Stimulated activated CD4-positive, alpha-beta T cell treated with anti-CD3 and anti-CD28 coated beads, Interleukin-1b, Interleukin-23, amount 100 ng/mL, for 24 hours (primary cell): ENCODE data around the gene FMN1.
"Not testable (repeated sequence)": the region's sequence is repeated elsewhere in the genome, so short reads cannot be mapped to it uniquely, and the experiment has no call there.

Experiments used
- DNase-seq, 4 experiments: peaks; one replicate each; pipeline ENCODE4 v3.0.0-alpha.2; 2020; ENCODE audit warnings: low read depth in 4 of 4, low spot score in 1 of 4

Gene FMN1

GRCh38 chr15:32983679-32984078, 210.8 kb downstream of the FMN1 start:
- no peak for DNase-seq

GRCh38 chr15:32982001-32982400, 212.5 kb downstream of the FMN1 start:
- no peak for DNase-seq

GRCh38 chr15:32981536-32981935, 213.0 kb downstream of the FMN1 start:
- DNase-seq: no peak

GRCh38 chr15:32979710-32980109, 214.8 kb downstream of the FMN1 start:
- no peak for DNase-seq

GRCh38 chr15:32977506-32977905, 217.0 kb downstream of the FMN1 start:
- no peak for DNase-seq

- DNase-seq: no peak
Measured at GRCh38 chr15:32974691-32975090, 219.8 kb downstream of the FMN1 start.

GRCh38 chr15:32972686-32973085, 221.8 kb downstream of the FMN1 start:
- DNase-seq: no peak

- no peak for DNase-seq
Measured at GRCh38 chr15:32970847-32971246, 223.7 kb downstream of the FMN1 start.

GRCh38 chr15:32967521-32967920, 227.0 kb downstream of the FMN1 start:
- no peak for DNase-seq

GRCh38 chr15:32966512-32966911, 228.0 kb downstream of the FMN1 start:
- no peak for DNase-seq

- no peak for DNase-seq
Measured at GRCh38 chr15:32965897-32966296, 228.6 kb downstream of the FMN1 start.

- no peak for DNase-seq
Measured at GRCh38 chr15:32959077-32959476, 235.4 kb downstream of the FMN1 start.

- no peak for DNase-seq
Measured at GRCh38 chr15:32957219-32957618, 237.3 kb downstream of the FMN1 start.

GRCh38 chr15:32956711-32957110, 237.8 kb downstream of the FMN1 start:
- DNase-seq: no peak

- no peak for DNase-seq
Measured at GRCh38 chr15:32956006-32956405, 238.5 kb downstream of the FMN1 start.

GRCh38 chr15:32953533-32953910, 241.0 kb downstream of the FMN1 start:
- no peak for DNase-seq

GRCh38 chr15:32952901-32953532, 241.5 kb downstream of the FMN1 start:
- DNase-seq: no peak

GRCh38 chr15:32951736-32952464, 242.6 kb downstream of the FMN1 start:
- no peak for DNase-seq

GRCh38 chr15:32950051-32950450, 244.5 kb downstream of the FMN1 start:
- DNase-seq: not testable (repeated sequence)

GRCh38 chr15:32946210-32946609, 248.3 kb downstream of the FMN1 start:
- DNase-seq: no peak

- no peak for DNase-seq
Measured at GRCh38 chr15:32944431-32944830, 250.1 kb downstream of the FMN1 start.

- no peak for DNase-seq
Measured at GRCh38 chr15:32943711-32944110, 250.8 kb downstream of the FMN1 start.

GRCh38 chr15:32942401-32942841, 252.1 kb downstream of the FMN1 start:
- no peak for DNase-seq
